HUES48 (cell line): Measurements from ENCODE around the gene UGT1A3.

Experiments
- H3K27ac ChIP-seq: one replicate; pipeline ENCODE4 v1.7.0; 2013; ENCODE audit warnings: low read depth, low read length, inconsistent platforms
- H3K27me3 ChIP-seq: 2 replicates; pipeline ENCODE4 v1.6.1; 2013; ENCODE audit warnings: mild to moderate bottlenecking, low read length; ENCODE audit not compliant: control insufficient read depth, insufficient read depth
- H3K36me3 ChIP-seq: 2 replicates; pipeline ENCODE4 v1.6.1; 2013; ENCODE audit warnings: low read length; ENCODE audit not compliant: control insufficient read depth, insufficient read depth
- H3K4me1 ChIP-seq: 2 replicates; pipeline ENCODE4 v1.6.1; 2013; ENCODE audit warnings: mild to moderate bottlenecking, low read length; ENCODE audit not compliant: control insufficient read depth, insufficient read depth
- H3K4me3 ChIP-seq: 2 replicates; pipeline ENCODE4 v1.5.1; 2013; ENCODE audit warnings: mild to moderate bottlenecking, low read depth, low read length
- H3K9ac ChIP-seq: 2 replicates; pipeline ENCODE4 v1.6.1; 2013; ENCODE audit warnings: mild to moderate bottlenecking, low read depth, low read length, moderate library complexity
- H3K9me3 ChIP-seq: 2 replicates; pipeline ENCODE4 v1.6.1; 2013; ENCODE audit warnings: low read length; ENCODE audit not compliant: control insufficient read depth, insufficient read depth

Gene UGT1A3

GRCh38 chr2:233760043-233760442 is 31.2 kb downstream of the UGT1A3 start, which contains the start of gene UGT1A1:
TSS of gene UGT1A1 (plus strand) at chr2:233760270. CDS start at chr2:233760288, 18 bp downstream.
- Histone ChIP-seq H3K27ac (no peak within 1 kb of the TSS), H3K4me3 (no peak within 1 kb of the TSS), H3K9me3 (peaks cover 15% of the 10 kb centered on the region; the same call in 1 of the 2 replicates), H3K36me3 (no peaks in the 10 kb centered on the region), H3K4me1 (no peaks in the 10 kb centered on the region), H3K27me3 (no peaks in the 10 kb centered on the region), H3K9ac (no peak within 1 kb of the TSS)

DNA sequence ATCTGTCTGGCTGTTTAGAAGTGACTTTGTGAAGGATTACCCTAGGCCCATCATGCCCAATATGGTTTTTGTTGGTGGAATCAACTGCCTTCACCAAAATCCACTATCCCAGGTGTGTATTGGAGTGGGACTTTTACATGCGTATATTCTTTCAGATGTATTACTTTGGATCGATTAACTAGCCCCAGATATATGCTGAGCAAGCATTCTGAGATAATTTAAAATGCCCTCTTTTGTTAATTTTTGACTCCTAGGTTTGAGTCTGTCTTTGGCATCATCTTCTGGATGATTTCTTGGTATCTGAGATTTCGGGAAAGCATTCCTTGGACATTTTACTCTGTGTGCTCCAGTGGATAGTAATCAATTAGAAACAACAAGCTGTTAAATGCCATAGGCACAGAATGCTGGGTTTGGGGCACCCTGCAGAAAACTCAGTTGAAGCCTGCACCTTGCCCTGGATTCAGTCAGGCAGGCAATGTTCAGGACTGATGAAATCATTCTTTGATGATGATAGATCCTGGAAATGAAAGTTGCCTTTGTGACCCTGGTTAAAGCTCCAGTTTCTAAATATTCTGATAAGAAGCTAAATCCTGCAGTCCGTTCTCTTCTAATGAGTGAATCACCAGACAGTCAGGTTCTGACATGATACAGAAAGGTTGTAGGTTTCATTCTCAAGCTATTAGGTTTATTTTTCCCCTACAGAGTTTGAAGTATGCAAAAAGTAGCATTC is 32.4 kb downstream of the UGT1A3 start:
- Histone ChIP-seq H3K36me3 (no peaks in the 10 kb centered on the region), H3K4me1 (no peaks in the 10 kb centered on the region), H3K27me3 (no peaks in the 10 kb centered on the region), H3K4me3 (no peak overlapping the region), H3K9ac (no peak overlapping the region), H3K9me3 (peaks cover 15% of the 10 kb centered on the region; the same call in 1 of the 2 replicates), H3K27ac (no peak overlapping the region)

- Histone ChIP-seq H3K27me3 (no peaks in the 10 kb centered on the region), H3K9ac (no peak overlapping the region), H3K4me1 (no peaks in the 10 kb centered on the region), H3K27ac (no peak overlapping the region), H3K9me3 (0 out of 2 replicates have a peak, but pooled peaks cover 7% of the 10 kb centered on the region), H3K4me3 (no peak overlapping the region), H3K36me3 (no peaks in the 10 kb centered on the region)
Observed at GRCh38 chr2:233764264-233764663, 35.4 kb downstream of the UGT1A3 start.

DNA sequence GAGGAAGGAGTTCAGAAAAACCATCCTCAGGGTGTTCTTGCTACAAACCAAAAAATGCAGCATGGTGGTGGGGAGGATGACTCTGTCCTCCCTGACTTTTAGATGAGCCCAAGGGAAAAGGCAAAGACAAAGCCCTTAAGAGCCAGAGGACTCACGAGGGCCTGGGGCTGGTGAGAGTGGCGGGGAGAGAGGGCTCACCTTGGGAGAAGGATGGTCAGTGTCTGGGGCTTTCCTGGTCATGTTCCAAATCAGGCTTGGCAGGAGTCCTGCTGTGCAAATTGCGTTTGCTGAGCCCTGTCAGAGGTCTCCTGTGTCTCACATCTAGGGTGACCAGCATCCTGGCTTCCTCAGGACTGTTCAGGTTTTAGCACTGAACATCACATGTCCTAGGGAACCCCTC is 35.9 kb downstream of the UGT1A3 start:
- no peaks in the 10 kb centered on the region for H3K36me3 ChIP-seq
- H3K4me3 ChIP-seq = no peak overlapping the region
- 0 out of 2 replicates have a peak, but pooled peaks cover 7% of the 10 kb centered on the region for H3K9me3 ChIP-seq
- no peak overlapping the region for H3K27ac ChIP-seq
- H3K9ac ChIP-seq = no peak overlapping the region
- H3K4me1 ChIP-seq = no peaks in the 10 kb centered on the region
- H3K27me3 ChIP-seq = no peaks in the 10 kb centered on the region

GRCh38 chr2:233766416-233766815 is 37.6 kb downstream of the UGT1A3 start:
- no peak overlapping the region for H3K4me3 ChIP-seq
- no peaks in the 10 kb centered on the region for H3K9me3 ChIP-seq
- H3K27ac ChIP-seq = no peak overlapping the region
- H3K27me3 ChIP-seq = no peaks in the 10 kb centered on the region
- no peaks in the 10 kb centered on the region for H3K36me3 ChIP-seq
- no peak overlapping the region for H3K9ac ChIP-seq
- H3K4me1 ChIP-seq = no peaks in the 10 kb centered on the region

DNA sequence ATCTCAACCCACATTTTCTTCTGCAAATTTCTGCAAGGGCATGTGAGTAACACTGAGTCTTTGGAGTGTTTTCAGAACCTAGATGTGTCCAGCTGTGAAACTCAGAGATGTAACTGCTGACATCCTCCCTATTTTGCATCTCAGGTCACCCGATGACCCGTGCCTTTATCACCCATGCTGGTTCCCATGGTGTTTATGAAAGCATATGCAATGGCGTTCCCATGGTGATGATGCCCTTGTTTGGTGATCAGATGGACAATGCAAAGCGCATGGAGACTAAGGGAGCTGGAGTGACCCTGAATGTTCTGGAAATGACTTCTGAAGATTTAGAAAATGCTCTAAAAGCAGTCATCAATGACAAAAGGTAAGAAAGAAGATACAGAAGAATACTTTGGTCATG is 39.2 kb downstream of the UGT1A3 start:
- no peaks in the 10 kb centered on the region for H3K4me1 ChIP-seq
- H3K9me3 ChIP-seq = no peaks in the 10 kb centered on the region

DNA sequence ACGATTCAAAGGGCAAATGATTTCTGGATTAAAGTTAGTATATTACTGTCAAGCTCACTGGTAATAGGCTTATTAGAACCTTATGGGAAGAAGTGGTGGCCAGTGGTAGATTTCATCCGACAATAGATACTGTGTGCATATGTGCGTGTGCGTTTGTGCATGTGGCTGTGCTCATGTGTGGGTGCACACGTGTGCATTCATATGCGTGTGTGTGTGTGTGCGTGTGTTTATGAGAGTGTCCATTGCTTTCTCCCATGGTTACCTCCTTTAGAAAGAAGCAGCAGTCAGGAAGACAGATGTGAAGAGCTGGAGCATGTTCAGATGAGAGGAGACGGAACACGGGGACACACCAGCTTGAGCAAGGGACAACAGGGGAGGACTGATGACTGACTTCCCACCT is 40.4 kb downstream of the UGT1A3 start:
- Histone ChIP-seq H3K9me3 (no peaks in the 10 kb centered on the region), H3K27ac (no peak overlapping the region), H3K4me3 (no peak overlapping the region)

More for the DNA sequence above, 39.2 kb downstream of the UGT1A3 start:
- Histone ChIP-seq H3K27ac (no peak overlapping the region), H3K36me3 (no peaks in the 10 kb centered on the region), H3K9ac (no peak overlapping the region), H3K27me3 (no peaks in the 10 kb centered on the region), H3K4me3 (no peak overlapping the region)

GRCh38 chr2:233772153-233772552 is 43.3 kb downstream of the UGT1A3 start:
- Histone ChIP-seq H3K4me1 (no peaks in the 10 kb centered on the region), H3K27me3 (no peaks in the 10 kb centered on the region), H3K9ac (no peak overlapping the region), H3K4me3 (no peak overlapping the region), H3K36me3 (no peaks in the 10 kb centered on the region), H3K9me3 (peaks cover 13% of the 10 kb centered on the region), H3K27ac (no peak overlapping the region)

More for the DNA sequence above, 40.4 kb downstream of the UGT1A3 start:
- Histone ChIP-seq H3K4me1 (no peaks in the 10 kb centered on the region), H3K36me3 (no peaks in the 10 kb centered on the region), H3K9ac (no peak overlapping the region), H3K27me3 (no peaks in the 10 kb centered on the region)

GRCh38 chr2:233772583-233772982 is 43.7 kb downstream of the UGT1A3 start:
- Histone ChIP-seq H3K4me1 (no peaks in the 10 kb centered on the region), H3K4me3 (no peak overlapping the region), H3K27ac (no peak overlapping the region), H3K27me3 (no peaks in the 10 kb centered on the region), H3K9me3 (peaks cover 17% of the 10 kb centered on the region), H3K9ac (no peak overlapping the region), H3K36me3 (no peaks in the 10 kb centered on the region)

DNA sequence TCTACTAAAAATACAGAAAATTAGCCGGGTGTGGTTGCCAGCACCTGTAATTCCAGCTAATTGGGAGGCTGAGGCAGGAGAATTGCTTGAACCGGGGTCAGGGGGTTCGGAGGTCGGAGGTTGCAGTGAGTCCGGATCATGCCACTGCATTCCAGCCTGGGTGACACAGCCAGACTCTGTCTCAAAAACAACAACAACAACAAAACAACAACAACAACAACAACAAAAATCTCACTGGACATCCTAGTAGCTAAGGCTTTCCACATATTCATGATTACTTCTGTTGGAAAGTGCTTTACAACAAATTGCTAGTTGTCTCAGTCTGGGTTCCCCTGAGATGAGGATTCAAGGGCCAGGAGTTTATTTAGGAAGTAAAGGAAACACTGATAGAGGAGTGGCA is 45.0 kb downstream of the UGT1A3 start:
- Histone ChIP-seq H3K9me3 (peaks cover 17% of the 10 kb centered on the region), H3K27ac (no peak overlapping the region), H3K4me1 (no peaks in the 10 kb centered on the region), H3K4me3 (no peak overlapping the region), H3K27me3 (no peaks in the 10 kb centered on the region), H3K36me3 (no peaks in the 10 kb centered on the region), H3K9ac (no peak overlapping the region)

GRCh38 chr2:233775414-233775813 is 46.6 kb downstream of the UGT1A3 start:
- H3K4me3 ChIP-seq = no peak overlapping the region
- H3K4me1 ChIP-seq = no peaks in the 10 kb centered on the region
- no peaks in the 10 kb centered on the region for H3K27me3 ChIP-seq

More at GRCh38 chr2:233775414-233775813, 46.6 kb downstream of the UGT1A3 start:
- H3K27ac ChIP-seq = no peak overlapping the region
- H3K9me3 ChIP-seq = peaks cover 24% of the 10 kb centered on the region
- H3K36me3 ChIP-seq = no peaks in the 10 kb centered on the region
- H3K9ac ChIP-seq = no peak overlapping the region
